GM12878 (cell line): ENCODE results near the gene OOSP4B.

Experiments used
- ATF2 ChIP-seq: IDR thresholded peaks from 2 replicates; pipeline ENCODE4 v1.6.1; 2012; ENCODE audit warnings: low read length, inconsistent platforms
- CEBPB ChIP-seq, 2 experiments: fragments of 150-350 bp in 1 of 2; IDR thresholded peaks; 2 replicates each; pipeline ENCODE4 v1.6.1; 2012 to 2014; ENCODE audit warnings: low read depth in 2 of 2, low read length in 2 of 2, borderline replicate concordance in 1 of 2, inconsistent platforms in 1 of 2
- EGR1 ChIP-seq, 2 experiments: IDR thresholded peaks; 1 replicate in 1 of 2; 2 replicates in 1 of 2; pipeline ENCODE4 v1.6.1; 2011 to 2012; ENCODE audit warnings: low read depth in 2 of 2, low read length in 2 of 2, borderline replicate concordance in 1 of 2, mild to moderate bottlenecking in 1 of 2, moderate library complexity in 1 of 2
- EP300 ChIP-seq, 2 experiments: fragments of 150-350 bp in 1 of 2; IDR thresholded peaks; 2 replicates each; pipeline ENCODE4 v1.6.1; 2011 to 2012; ENCODE audit warnings: low read depth in 2 of 2, low read length in 2 of 2, borderline replicate concordance in 1 of 2, improper control_type of control experiment in 1 of 2, inconsistent platforms in 1 of 2; ENCODE audit not compliant: control insufficient read depth in 1 of 2
- GATAD2B ChIP-seq: fragments of 450-650 bp; conservative IDR thresholded peaks from 2 replicates; pipeline ENCODE4 v1.6.1; 2017; ENCODE audit warnings: low read depth, mild to moderate bottlenecking, moderate library complexity
- RFX5 ChIP-seq: IDR thresholded peaks from 2 replicates; pipeline ENCODE4 v1.6.1; 2011; ENCODE audit warnings: low read depth, low read length, improper control_type of control experiment
- TF ChIP-seq, protein P1 (sequence below), 3 experiments: IDR thresholded peaks in 2 of 3; conservative IDR thresholded peaks in 1 of 3; 2 replicates each; pipeline ENCODE4 v1.5.1; 2011; ENCODE audit warnings: low read depth in 3 of 3, low read length in 3 of 3, mild to moderate bottlenecking in 3 of 3, control low read depth in 2 of 3, moderate library complexity in 2 of 3, inconsistent platforms in 1 of 3, mixed read lengths in 1 of 3; ENCODE audit not compliant: control insufficient read depth in 2 of 3, insufficient read depth in 1 of 3; ENCODE audit errors: extremely low read depth in 1 of 3

DNA sequence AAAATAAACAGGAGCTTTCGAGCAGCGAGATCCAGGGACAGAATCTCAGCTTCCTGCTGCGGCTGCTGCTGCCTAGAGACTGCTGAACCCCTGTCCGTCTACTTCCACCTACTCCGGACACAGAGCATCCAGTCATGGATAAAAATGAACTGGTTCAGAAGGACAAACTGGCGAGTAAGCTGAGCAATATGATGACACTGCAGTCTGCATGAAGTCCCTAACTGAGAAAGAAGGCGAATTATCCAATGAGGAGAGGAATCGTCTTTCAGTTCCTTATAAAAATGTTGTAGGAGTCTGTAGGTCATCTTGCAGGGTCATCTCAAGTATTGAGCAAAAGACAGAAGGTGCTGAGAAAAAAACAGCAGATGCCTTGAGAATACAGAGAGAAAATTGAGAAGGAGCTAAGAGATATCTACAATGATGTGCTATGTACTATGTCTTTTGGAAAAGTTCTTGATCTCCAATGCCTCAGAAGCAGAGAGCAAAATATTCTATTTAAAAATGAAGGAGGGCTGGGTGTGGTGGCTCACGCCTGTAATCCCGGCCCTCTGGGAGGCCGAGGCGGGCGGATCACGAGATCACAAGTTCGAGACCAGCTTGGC, 60.3 kb downstream of the OOSP4B start:
- TF ChIP-seq GATAD2B (no peak), EP300 (IDR thresholded peaks at IDR 0.05; ENCODE audit: borderline replicate concordance in 1 of 2, control insufficient read depth in 1 of 2, low read depth in 2 of 2, low read length in 2 of 2) (no peak), RFX5 (no peak), EGR1 (IDR thresholded peaks at IDR 0.05; ENCODE audit: borderline replicate concordance in 1 of 2, low read depth in 2 of 2, low read length in 2 of 2) (no peak), ATF2 (no peak), CEBPB (IDR thresholded peaks at IDR 0.05; ENCODE audit: borderline replicate concordance in 1 of 2, low read depth in 2 of 2, low read length in 2 of 2) (no peak)
- TF ChIP-seq, protein P1, sequence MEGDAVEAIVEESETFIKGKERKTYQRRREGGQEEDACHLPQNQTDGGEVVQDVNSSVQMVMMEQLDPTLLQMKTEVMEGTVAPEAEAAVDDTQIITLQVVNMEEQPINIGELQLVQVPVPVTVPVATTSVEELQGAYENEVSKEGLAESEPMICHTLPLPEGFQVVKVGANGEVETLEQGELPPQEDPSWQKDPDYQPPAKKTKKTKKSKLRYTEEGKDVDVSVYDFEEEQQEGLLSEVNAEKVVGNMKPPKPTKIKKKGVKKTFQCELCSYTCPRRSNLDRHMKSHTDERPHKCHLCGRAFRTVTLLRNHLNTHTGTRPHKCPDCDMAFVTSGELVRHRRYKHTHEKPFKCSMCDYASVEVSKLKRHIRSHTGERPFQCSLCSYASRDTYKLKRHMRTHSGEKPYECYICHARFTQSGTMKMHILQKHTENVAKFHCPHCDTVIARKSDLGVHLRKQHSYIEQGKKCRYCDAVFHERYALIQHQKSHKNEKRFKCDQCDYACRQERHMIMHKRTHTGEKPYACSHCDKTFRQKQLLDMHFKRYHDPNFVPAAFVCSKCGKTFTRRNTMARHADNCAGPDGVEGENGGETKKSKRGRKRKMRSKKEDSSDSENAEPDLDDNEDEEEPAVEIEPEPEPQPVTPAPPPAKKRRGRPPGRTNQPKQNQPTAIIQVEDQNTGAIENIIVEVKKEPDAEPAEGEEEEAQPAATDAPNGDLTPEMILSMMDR (IDR thresholded peaks at IDR 0.05 in 2 of 3, conservative IDR thresholded peaks at IDR 0.05 in 1 of 3; ENCODE audit: control insufficient read depth in 2 of 3, extremely low read depth in 1 of 3, insufficient read depth in 1 of 3, low read depth in 3 of 3, low read length in 3 of 3) = no peak
